Cardiac muscle cell (in vitro differentiated cells and primary cell): Measurements from ENCODE around the gene LIN28B. TPM values are rescaled to one million over a fixed set of nuclear protein-coding genes. Genes with fewer than 3 reads are reported as not detected.
A peak's percentile ranks its signal among the peaks of the same experiment; 100 is the strongest.
"Not testable (repeated sequence)": the region's sequence is repeated elsewhere in the genome, so short reads cannot be mapped to it uniquely, and the experiment has no call there.

ENCODE experiments used
- DNase-seq, 2 donors: peaks; one replicate each; pipeline versions ENCODE4 v3.0.0 to v3.0.0-alpha.2; 2010 to 2017; ENCODE audit warnings: low read depth in 1 of 2, low spot score in 1 of 2
- H3K27ac ChIP-seq: fragments of 200-600 bp; sonication (generic); 2 replicates; pipeline ENCODE4 v1.5.1; 2016
- H3K27me3 ChIP-seq: fragments of 200-600 bp; sonication (generic); 2 replicates; pipeline ENCODE4 v1.6.0; 2016; ENCODE audit warnings: control low read depth
- H3K36me3 ChIP-seq: fragments of 200-600 bp; sonication (generic); 2 replicates; pipeline ENCODE4 v1.5.1; 2016; ENCODE audit warnings: control low read depth
- H3K4me1 ChIP-seq: fragments of 200-600 bp; sonication (generic); 2 replicates; pipeline ENCODE4 v1.8.1; 2017; ENCODE audit warnings: low read depth, mild to moderate bottlenecking, mixed run types
- H3K4me3 ChIP-seq: fragments of 200-600 bp; sonication (generic); 2 replicates; pipeline ENCODE4 v1.5.1; 2016; ENCODE audit warnings: mild to moderate bottlenecking
- H3K9me3 ChIP-seq: fragments of 200-600 bp; sonication (generic); 2 replicates; pipeline ENCODE4 v1.5.1; 2017; ENCODE audit warnings: low read depth, mild to moderate bottlenecking, control low read depth
- polyA plus RNA-seq: library from polyadenylated mRNA; unstranded; fragments of >200 nt; fragmentation: Nextera tagmentation; extraction: Ambion mirVana; gene quantifications from 2 replicates; pipeline ENCODE4 v1.2.1, GENCODE V29; 2016
- total RNA-seq: library from RNA; depleted of rRNA; stranded (reverse); fragments of >200 nt; gene quantifications from 2 replicates; pipeline ENCODE4 v1.2.3, GENCODE V29; 2016
- TF ChIP-seq, protein P1 (sequence below): IDR thresholded peaks from 2 replicates; pipeline ENCODE4 v1.5.1; 2012; ENCODE audit warnings: low read depth, mild to moderate bottlenecking, low read length

The LIN28B gene
- total and polyA plus RNA-seq, 2 experiments from 2014 or later, result 6.8 to 18.6 TPM

DNA sequence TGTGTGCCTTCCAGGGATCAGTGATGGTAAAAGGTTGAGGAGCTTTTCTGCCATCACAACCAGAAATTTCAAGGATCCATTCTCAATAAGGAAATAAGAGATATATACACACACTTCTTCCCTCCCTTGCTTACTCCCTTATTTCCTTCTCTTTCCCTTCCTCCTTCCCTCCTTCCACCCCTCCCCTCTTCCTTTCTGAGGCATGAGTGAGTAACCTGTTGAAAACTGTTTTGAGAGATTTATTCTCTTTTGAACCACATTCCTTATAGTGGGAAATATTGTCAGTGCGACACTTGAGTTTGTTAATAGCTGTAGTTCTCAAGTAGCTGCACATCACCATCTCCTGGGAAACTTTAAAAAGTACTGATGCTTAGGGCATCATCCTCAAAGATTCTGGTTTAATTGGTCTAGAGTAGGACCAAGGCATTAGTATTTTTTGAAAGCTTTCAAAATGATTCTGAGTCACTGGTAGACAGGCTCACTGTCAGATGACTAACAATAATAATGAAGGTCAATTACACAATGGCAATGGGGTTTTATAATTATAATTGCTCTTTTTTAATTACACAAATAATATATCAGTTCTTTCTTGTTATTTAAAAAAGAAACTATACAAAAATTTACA lies 113.0 kb downstream of the LIN28B start:
- DNase-seq, result no peak
- H3K36me3 ChIP-seq, result no peaks in the 10 kb centered on the region
- H3K9me3 ChIP-seq, result no peaks in the 10 kb centered on the region
- H3K27me3 ChIP-seq, result no peaks in the 10 kb centered on the region
- H3K4me1 ChIP-seq, result peaks cover 10% of the 10 kb centered on the region
- TF ChIP-seq, protein P1, sequence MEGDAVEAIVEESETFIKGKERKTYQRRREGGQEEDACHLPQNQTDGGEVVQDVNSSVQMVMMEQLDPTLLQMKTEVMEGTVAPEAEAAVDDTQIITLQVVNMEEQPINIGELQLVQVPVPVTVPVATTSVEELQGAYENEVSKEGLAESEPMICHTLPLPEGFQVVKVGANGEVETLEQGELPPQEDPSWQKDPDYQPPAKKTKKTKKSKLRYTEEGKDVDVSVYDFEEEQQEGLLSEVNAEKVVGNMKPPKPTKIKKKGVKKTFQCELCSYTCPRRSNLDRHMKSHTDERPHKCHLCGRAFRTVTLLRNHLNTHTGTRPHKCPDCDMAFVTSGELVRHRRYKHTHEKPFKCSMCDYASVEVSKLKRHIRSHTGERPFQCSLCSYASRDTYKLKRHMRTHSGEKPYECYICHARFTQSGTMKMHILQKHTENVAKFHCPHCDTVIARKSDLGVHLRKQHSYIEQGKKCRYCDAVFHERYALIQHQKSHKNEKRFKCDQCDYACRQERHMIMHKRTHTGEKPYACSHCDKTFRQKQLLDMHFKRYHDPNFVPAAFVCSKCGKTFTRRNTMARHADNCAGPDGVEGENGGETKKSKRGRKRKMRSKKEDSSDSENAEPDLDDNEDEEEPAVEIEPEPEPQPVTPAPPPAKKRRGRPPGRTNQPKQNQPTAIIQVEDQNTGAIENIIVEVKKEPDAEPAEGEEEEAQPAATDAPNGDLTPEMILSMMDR, result no peak
- no peak overlapping the region for H3K4me3 ChIP-seq
- peak overlapping the region; percentile 2 for H3K27ac ChIP-seq

DNA sequence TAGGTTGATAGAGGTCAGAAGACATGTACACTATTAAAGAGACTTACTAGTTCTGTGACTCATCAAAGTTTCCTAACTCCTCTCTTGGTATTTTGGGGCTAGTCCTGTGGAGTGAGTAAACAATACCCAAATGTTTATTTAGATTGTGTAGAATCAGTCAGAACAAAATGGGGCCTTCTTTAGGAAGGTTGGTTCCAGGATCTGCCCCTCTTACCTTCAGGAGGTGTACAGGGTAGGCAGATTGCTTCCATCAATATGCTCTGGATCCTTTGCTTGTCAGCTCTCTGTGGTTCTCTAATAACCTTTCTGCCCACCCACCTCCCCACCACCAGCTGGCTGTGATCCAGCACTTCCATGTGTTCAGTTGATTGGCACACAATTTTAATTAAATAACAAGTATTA lies 115.9 kb downstream of the LIN28B start:
- TF ChIP-seq, protein P1, result no peak
- peak in 1 of 2 donors; percentile 20 for DNase-seq
- Histone ChIP-seq H3K27ac (peak overlapping the region; percentile 29), H3K27me3 (no peaks in the 10 kb centered on the region), H3K9me3 (no peaks in the 10 kb centered on the region), H3K4me1 (peaks cover 3% of the 10 kb centered on the region), H3K36me3 (no peaks in the 10 kb centered on the region), H3K4me3 (no peak overlapping the region)

DNA sequence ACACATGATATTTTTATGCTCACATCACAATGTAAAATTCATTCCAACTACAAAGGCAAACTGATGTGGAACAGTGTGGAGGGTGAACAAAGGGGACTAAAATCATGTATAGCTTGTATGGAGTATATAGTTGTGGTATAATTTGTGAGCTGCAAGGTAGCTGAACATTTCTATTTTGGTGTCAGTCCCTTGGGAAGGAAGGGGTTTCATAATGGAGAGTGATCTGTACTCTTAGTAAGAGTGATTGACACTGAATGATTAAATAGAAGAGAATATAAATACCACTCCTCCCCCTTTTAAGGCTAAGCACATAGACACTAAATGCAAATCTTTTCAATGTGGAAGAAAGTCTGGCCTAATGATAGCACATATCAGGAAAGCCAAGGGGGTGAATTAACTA lies 118.3 kb downstream of the LIN28B start:
- Histone ChIP-seq H3K27me3 (no peaks in the 10 kb centered on the region), H3K36me3 (peaks cover 17% of the 10 kb centered on the region), H3K4me1 (peaks cover 3% of the 10 kb centered on the region), H3K4me3 (no peak overlapping the region), H3K9me3 (no peaks in the 10 kb centered on the region), H3K27ac (peak overlapping the region; percentile 34)
- TF ChIP-seq, protein P1, result no peak
- DNase-seq, result no peak

DNA sequence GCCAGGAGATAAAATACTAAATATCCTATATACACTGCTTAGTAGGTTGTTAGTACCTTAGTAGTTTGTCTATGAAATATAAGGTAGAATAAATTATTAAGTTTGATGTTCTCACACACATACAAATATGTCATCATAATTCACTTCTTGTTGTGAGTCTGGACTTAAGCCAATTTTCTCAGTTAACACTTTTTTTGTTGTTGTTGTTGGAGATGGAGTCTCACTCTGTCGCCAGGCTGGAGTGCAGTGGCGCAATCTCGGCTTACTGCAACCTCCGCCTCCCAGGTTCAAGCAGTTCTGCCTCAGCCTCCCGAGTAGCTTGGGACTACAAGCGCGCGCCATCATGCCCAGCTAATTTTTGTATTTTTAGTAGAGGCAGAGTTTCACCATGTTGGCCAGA lies 119.5 kb downstream of the LIN28B start:
- DNase-seq, result peak in 1 of 2 donors; percentile 32
- H3K36me3 ChIP-seq, result peaks cover 27% of the 10 kb centered on the region
- not testable (repeated sequence) for H3K4me1 ChIP-seq, H3K4me3 ChIP-seq, H3K9me3 ChIP-seq, H3K27ac ChIP-seq, H3K27me3 ChIP-seq

DNA sequence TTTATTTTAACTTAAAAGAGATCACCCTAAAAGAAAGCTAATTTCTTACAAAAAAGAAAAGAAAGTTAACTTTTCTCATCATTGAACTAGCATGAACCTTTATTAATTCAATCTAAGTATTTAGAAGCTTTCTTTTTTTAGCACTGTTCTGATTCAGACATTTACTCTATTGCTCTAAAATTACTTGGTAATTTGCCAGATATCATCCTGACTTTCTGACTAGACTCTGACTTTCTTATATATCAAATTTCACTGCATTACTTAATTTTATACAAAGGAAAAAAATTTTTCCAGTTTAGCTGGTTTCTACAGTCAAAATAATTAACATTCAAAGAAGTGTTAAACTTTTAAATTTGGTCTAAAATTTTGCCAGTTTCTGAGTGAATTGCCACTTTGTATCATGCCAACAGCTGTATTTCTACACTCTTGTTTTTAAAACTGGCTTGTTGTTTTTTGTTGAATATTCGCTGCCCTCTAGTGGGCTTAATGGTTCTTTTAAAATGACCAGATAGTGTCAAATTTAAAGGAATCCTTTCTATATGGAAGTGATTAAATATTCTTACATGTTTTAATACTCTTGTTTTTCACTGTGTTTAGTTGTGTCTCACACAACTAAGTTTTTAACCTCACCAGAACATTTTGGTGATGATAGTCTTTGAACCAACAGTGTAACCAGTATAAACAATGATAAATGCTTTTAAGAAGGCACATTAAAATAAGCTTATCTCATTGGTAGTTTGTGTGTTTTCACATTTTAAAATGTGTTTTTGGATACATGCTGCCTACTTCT lies 120.9 kb downstream of the LIN28B start:
- TF ChIP-seq, protein P1, result peak; percentile 49
- peaks cover 3% of the 10 kb centered on the region for H3K4me1 ChIP-seq
- DNase-seq, result peak; percentile 54 to 68

DNA sequence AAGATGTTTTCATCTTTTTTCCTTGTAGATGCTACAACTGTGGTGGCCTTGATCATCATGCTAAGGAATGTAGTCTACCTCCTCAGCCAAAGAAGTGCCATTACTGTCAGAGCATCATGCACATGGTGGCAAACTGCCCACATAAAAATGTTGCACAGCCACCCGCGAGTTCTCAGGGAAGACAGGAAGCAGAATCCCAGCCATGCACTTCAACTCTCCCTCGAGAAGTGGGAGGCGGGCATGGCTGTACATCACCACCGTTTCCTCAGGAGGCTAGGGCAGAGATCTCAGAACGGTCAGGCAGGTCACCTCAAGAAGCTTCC lies 121.4 kb downstream of the LIN28B start:
- H3K27me3 ChIP-seq, result no peaks in the 10 kb centered on the region
- no peak for DNase-seq
- TF ChIP-seq, protein P1, result no peak
- H3K9me3 ChIP-seq, result no peaks in the 10 kb centered on the region
- H3K4me1 ChIP-seq, result peaks cover 3% of the 10 kb centered on the region
- H3K4me3 ChIP-seq, result no peak overlapping the region
- H3K27ac ChIP-seq, result no peak overlapping the region
- H3K36me3 ChIP-seq, result peaks cover 27% of the 10 kb centered on the region

More for the DNA sequence above, 120.9 kb downstream of the LIN28B start:
- H3K27ac ChIP-seq, result no peak overlapping the region
- H3K36me3 ChIP-seq, result peaks cover 27% of the 10 kb centered on the region
- H3K4me3 ChIP-seq, result no peak overlapping the region
- H3K27me3 ChIP-seq, result no peaks in the 10 kb centered on the region
- H3K9me3 ChIP-seq, result no peaks in the 10 kb centered on the region
